Amygdala (tissue), 56 donors: ENCODE results near the gene ATF3.

Experiments used
- DNase-seq, 56 donors: peaks; one replicate each; lab custom pipeline; 2025; lab: John Stamatoyannopoulos, UW

ATF3 gene

GRCh38 chr1:212586206-212587015, 22.1 kb upstream of the ATF3 start:
- no peak for DNase-seq

DNA sequence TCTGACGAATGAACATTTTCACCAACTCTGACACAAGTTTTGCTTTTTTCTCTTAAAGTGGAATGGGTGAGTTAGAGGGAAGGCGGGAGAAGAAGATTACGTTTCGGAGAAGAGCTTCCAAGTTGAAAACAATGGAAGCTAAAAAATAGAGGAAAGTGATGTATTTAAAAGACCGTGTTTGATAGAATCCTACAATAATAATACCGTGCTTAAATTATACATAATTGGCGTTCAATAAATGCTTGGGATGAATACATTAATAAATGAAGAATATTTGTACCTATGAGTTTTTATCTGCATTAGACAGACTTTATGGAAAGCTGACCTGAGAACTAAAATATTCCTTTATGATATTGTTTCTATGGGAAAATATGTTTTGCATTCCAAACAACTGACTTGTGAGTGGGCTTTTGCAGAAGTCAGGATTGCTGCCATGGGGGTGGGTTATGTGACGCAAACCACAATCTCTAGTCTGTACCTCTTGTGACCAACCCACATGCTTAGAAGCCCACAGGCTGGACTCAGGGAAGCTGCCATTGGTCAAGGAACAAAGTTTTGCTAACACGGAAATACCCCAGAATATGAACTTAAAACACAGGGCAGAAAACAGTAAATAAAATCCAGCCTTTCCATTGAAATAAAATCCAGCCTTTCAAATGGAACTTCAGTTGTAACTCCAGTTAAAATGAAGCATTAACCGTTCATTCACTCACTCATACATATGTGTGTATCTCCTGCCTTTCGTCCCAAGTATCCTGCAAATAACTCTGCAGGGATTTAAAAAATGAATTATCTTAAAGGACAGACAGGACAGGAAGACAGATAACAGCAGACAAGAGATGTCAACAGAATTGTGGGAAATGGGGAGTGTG, 21.3 kb upstream of the ATF3 start:
- DNase-seq = no peak

DNA sequence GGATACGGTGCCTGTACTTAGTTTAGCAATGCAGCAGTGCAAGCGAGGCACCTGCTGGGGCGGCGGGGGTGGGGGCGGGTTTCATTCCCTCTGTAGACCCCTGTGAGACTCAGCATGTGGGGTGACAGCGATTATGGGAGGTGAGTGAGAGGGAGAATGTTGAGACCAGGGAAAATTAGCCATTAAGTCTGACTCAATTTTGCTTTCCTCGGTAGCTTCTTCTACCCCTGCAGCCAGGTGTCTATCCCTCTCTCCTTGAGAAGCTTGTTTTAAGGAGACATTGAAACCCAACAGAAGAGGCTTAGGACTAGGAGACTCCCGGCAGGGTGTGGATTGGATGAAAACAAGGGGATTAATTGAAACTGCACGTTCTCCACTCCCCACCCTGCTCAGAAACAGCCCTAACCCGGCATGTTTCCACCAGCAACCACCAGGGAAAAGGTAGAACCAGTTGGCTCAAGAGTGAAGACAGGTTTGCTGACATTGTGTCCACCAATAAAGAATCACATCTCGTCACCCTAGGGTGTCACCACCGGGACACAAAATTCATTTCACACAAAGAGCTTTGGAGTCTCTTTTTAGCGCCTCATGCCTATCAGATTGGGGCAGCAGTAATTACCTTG, 20.6 kb upstream of the ATF3 start:
- DNase-seq = no peak

- DNase-seq = no peak
These were observed 19.1 kb upstream of the ATF3 start for GRCh38 chr1:212589446-212589845.

DNA sequence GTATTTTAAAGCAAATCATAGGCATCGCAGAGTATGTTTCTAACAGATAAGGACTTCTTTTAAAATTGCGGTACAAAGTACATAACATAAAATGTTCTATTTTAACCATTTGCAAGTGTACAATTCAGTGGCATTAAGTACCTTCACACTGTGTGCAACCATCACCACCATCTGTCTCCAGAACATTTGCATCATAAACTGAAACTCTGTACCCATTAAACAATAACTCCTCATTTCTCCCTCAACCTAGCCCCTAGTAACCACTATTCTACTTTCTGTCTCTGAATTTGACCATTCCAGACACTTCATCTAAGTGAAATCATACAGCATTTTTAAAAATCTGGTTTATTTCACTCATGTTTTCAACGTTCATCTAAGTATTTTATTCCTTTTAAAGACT, 16.6 kb upstream of the ATF3 start:
- DNase-seq = no peak

DNA sequence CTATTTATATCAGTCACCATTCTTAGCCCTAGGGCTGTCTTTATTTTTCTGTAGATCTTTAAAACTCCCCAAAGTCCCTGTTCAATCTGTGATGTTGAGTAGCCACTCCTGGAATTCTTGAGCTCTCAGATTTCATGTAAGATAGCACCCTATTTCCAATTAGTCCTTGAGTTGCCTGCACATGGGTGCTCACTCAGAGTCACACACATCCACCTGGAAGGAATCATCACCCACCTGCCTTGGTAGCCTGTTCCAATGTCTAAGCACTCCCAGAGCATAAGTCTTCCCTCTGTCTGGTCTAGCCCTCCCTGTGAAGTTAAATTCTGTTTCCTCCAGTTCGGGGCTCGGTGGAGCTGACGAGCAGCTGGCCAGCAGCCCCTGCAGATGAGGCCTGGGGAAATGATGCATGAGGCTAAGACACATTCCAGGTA, 14.7 kb upstream of the ATF3 start:
- DNase-seq = no peak

DNA sequence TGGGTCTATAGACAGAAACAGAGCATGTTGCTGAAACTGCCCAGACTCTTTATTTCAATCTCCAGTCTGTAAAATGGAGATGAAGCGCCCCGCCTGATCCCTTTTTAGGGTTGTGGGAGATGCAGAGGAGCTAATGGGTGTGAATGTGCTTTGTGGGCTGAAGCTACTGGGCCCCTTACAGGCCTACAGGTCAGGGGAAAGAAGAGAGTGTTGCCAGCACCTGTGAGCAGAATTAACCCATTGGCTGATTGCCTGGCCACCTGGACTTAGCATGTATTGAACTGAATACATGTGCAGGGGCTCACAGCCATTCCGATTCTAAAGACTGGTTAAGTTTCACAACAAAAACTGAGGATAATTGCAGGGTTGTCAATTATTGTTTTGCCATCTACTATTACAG, 13.9 kb upstream of the ATF3 start:
- DNase-seq = no peak

GRCh38 chr1:212595229-212595628, 13.3 kb upstream of the ATF3 start:
- no peak for DNase-seq

DNA sequence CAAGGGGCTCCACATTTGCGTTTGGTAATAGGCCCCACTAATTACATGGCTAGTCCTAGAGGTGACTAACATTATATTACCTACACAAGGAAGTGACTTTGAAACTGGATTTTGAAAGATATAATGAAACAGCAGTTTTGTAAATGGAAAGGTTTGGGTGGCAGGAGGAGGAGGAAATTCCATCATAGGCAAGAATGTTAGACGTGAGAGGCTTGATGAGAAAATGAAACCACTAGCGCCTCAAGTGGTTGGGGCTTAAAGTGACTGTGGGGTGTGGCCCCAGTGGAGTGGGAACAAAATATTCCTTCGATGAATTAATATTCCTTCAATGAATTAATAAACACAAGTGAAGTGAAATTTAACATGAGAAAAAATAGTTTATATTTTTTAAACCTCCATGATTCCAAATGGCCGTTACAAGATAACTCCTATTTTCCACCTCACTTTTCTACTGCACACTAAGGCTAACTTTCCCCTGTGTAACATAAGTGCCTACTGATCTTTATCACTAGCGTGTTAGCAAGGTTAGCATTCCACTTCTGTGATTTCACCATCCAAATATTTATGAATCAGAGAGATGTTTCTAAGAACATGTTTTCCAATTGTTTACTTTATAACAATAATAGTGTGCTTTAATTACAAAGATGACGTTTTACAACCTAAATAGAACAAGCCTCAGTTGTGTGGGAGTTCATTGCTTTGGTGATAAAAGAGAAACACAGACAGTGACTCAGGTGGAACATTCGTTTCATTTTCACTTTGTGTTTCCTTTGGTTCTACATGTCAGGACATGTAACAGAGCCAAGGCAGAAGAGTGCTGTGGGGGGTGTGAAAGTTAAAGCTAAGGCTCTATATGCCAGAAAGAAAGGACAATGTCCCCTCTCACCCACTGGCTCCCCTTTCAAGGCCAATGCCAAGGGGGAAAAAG, 12.5 kb upstream of the ATF3 start:
- no peak for DNase-seq

GRCh38 chr1:212596798-212597197, 11.8 kb upstream of the ATF3 start:
- DNase-seq = no peak

GRCh38 chr1:212597487-212597886, 11.1 kb upstream of the ATF3 start:
- no peak for DNase-seq

GRCh38 chr1:212600071-212600915, 8.3 kb upstream of the ATF3 start:
- DNase-seq = no peak

- no peak for DNase-seq
These were observed 7.6 kb upstream of the ATF3 start for GRCh38 chr1:212600980-212601379.

- DNase-seq = no peak
These were observed 7.0 kb upstream of the ATF3 start for GRCh38 chr1:212601524-212601923.

- no peak for DNase-seq
These were observed 2.8 kb upstream of the ATF3 start for GRCh38 chr1:212605441-212606394.

DNA sequence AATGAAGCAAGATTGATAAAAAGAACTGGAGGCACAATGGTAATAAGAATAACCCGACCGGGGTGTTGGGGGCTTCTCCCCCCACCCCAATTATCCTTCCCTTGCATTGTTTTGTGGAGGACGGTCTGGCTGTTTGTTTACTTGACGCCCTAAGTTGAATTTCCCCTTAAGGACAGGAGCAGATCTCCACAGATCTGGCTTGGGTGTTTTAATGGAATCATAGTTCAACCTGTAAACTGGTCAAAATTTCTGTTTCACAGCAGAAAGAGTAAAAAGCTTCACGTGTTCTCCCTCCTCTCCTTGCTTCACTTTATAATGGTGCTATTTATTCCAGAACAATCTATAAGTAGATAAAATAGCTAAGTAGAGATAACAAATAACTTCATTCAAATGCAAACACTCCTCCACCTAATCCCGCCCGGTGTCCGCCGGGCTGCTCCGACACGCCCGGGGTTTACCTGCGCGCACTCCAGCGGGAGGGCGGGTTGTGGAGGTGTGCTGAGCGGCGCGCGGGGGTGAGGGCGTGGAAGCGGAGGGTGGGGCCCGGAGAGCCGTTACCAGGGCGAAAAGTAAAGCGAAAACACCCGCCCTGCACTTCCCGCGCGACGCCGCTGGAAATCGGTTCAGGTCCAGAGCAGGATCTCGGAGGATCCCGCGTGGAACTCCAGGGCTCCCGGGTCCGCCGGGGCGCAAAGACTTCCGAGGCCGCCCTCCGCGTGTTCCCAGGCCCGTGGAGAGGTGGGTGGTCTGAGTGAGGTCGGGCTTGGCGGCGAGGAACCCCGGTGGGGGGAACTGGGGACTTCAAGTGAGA, 2.0 kb upstream of the ATF3 start:
- peak in 1 of 56 donors; percentile 4 for DNase-seq
